H1 (cell line): ENCODE data around the gene ADAM19. TPM values are rescaled to one million over a fixed set of nuclear protein-coding genes. Genes with fewer than 3 reads are reported as not detected.

Experiments
- CTCF ChIA-PET: fragments of 300-600 bp; sonication (Branson Sonifier 250); formaldehyde crosslinking; loops from one replicate; lab custom pipeline; 2021; ENCODE audit not compliant: partially characterized antibody; lab: Charles Lee
- POLR2A ChIA-PET: fragments of 300-600 bp; sonication (Branson Sonifier 250); formaldehyde crosslinking; loops from one replicate; lab custom pipeline; 2021; ENCODE audit warnings: inconsistent platforms; ENCODE audit not compliant: partially characterized antibody; lab: Charles Lee
- DNase-seq, 2 experiments: peaks; one replicate each; pipeline versions ENCODE4 v3.0.0 to v3.0.0-alpha.2; 2010 to 2022; ENCODE audit warnings: low spot score in 2 of 2, low read depth in 1 of 2, mixed read lengths in 1 of 2
- FAIRE-seq: peaks from 2 replicates; lab custom pipeline; 2011; peaks lifted over from hg19 to GRCh38; lab: Jason Lieb, UNC
- H2AFZ ChIP-seq: 2 replicates; pipeline ENCODE4 v1.8.1; 2012; ENCODE audit warnings: low read length, inconsistent platforms
- H2AK5ac ChIP-seq: 2 replicates; pipeline ENCODE4 v1.6.1; 2013; ENCODE audit warnings: low read depth, low read length
- H2BK120ac ChIP-seq: replicated peaks from 2 replicates; pipeline ENCODE3; 2013; ENCODE audit warnings: low read depth, low read length, inconsistent platforms
- H2BK12ac ChIP-seq: 2 replicates; pipeline ENCODE4 v1.6.1; 2013; ENCODE audit warnings: low read depth, low read length
- H2BK15ac ChIP-seq: 2 replicates; pipeline ENCODE4 v1.6.1; 2013; ENCODE audit warnings: low read length
- H2BK20ac ChIP-seq: 2 replicates; pipeline ENCODE4 v1.6.1; 2013; ENCODE audit warnings: low read length
- H2BK5ac ChIP-seq: 2 replicates; pipeline ENCODE4 v1.6.1; 2013; ENCODE audit warnings: low read depth, low read length
- H3K14ac ChIP-seq: 2 replicates; pipeline ENCODE4 v1.6.1; 2013; ENCODE audit warnings: inconsistent platforms; ENCODE audit not compliant: insufficient read length
- H3K18ac ChIP-seq: 2 replicates; pipeline ENCODE4 v1.6.1; 2013; ENCODE audit warnings: low read length; ENCODE audit errors: extremely low read depth
- H3K23ac ChIP-seq: 2 replicates; pipeline ENCODE4 v1.6.1; 2013; ENCODE audit warnings: inconsistent platforms; ENCODE audit not compliant: insufficient read length
- H3K23me2 ChIP-seq: 2 replicates; pipeline ENCODE4 v1.6.1; 2013; ENCODE audit warnings: low read depth, low read length
- H3K27ac ChIP-seq: 2 replicates; pipeline ENCODE4 v1.6.1; 2011; ENCODE audit warnings: low read depth, low read length, inconsistent platforms
- H3K27me3 ChIP-seq, 4 experiments: replicated peaks in 1 of 4; 1 replicate in 1 of 4; 2 replicates in 3 of 4; pipeline versions ENCODE4 v1.6.1 to v1.8.1; 2011 to 2013; ENCODE audit warnings: low read length in 3 of 4, mild to moderate bottlenecking in 3 of 4, inconsistent platforms in 2 of 4, mixed read lengths in 2 of 4, moderate library complexity in 1 of 4; ENCODE audit not compliant: control insufficient read depth in 3 of 4, insufficient read depth in 3 of 4; ENCODE audit errors: extremely low read depth in 1 of 4
- H3K36me3 ChIP-seq, 4 experiments: 2 replicates each; pipeline versions ENCODE4 v1.6.1 to v1.8.1; 2011 to 2013; ENCODE audit warnings: mild to moderate bottlenecking in 4 of 4, low read length in 3 of 4, moderate library complexity in 2 of 4, control low read depth in 1 of 4, inconsistent platforms in 1 of 4; ENCODE audit not compliant: insufficient read depth in 4 of 4, control insufficient read depth in 2 of 4
- H3K4ac ChIP-seq: replicated peaks from 2 replicates; pipeline ENCODE3; 2013; ENCODE audit warnings: low read length, low read depth, mixed read lengths, inconsistent platforms; ENCODE audit not compliant: insufficient read length
- H3K4me1 ChIP-seq, 4 experiments: replicated peaks in 1 of 4; 1 replicate in 1 of 4; 2 replicates in 3 of 4; pipeline versions ENCODE4 v1.6.1 to v1.8.1; 2011 to 2013; ENCODE audit warnings: low read length in 3 of 4, inconsistent platforms in 2 of 4, mixed read lengths in 1 of 4; ENCODE audit not compliant: insufficient read depth in 4 of 4, control insufficient read depth in 3 of 4
- H3K4me2 ChIP-seq, 2 experiments: 2 replicates each; pipeline versions ENCODE4 v1.6.1 to v1.8.1; 2011 to 2013; ENCODE audit warnings: low read depth in 2 of 2, low read length in 2 of 2, control low read depth in 1 of 2, inconsistent platforms in 1 of 2, mild to moderate bottlenecking in 1 of 2; ENCODE audit not compliant: insufficient read depth in 1 of 2
- H3K4me3 ChIP-seq, 4 experiments: fragments of 200-600, 300-600 bp in 1 of 4; sonication (generic), shearing (Covaris generic), sonication (Bioruptor Twin) in 1 of 4; 2 replicates each; pipeline versions ENCODE4 v1.5.1 to v1.8.1; 2011 to 2016; ENCODE audit warnings: low read length in 4 of 4, low read depth in 3 of 4, control low read depth in 2 of 4, inconsistent platforms in 2 of 4, mild to moderate bottlenecking in 2 of 4, mixed read lengths in 1 of 4, moderate library complexity in 1 of 4; ENCODE audit not compliant: insufficient read depth in 2 of 4; ENCODE audit errors: extremely low read depth in 1 of 4
- H3K56ac ChIP-seq: replicated peaks from 2 replicates; pipeline ENCODE3; 2013; ENCODE audit warnings: low read depth, mild to moderate bottlenecking, mixed read lengths, low read length, inconsistent platforms; ENCODE audit not compliant: insufficient read length
- H3K79me1 ChIP-seq: 2 replicates; pipeline ENCODE4 v1.6.1; 2013; ENCODE audit warnings: low read depth, low read length, control low read depth
- H3K79me2 ChIP-seq, 2 experiments: 2 replicates each; pipeline versions ENCODE4 v1.6.1 to v1.8.1; 2012 to 2013; ENCODE audit warnings: low read length in 2 of 2, mild to moderate bottlenecking in 2 of 2, inconsistent platforms in 1 of 2; ENCODE audit not compliant: insufficient read depth in 2 of 2, control insufficient read depth in 1 of 2
- H3K9ac ChIP-seq, 4 experiments: replicated peaks in 1 of 4; 1 replicate in 1 of 4; 2 replicates in 3 of 4; pipeline versions ENCODE4 v1.6.1 to v1.8.1; 2011 to 2013; ENCODE audit warnings: low read depth in 3 of 4, low read length in 3 of 4, control low read depth in 2 of 4, mild to moderate bottlenecking in 2 of 4, moderate library complexity in 2 of 4, inconsistent platforms in 1 of 4; ENCODE audit errors: extremely low read depth in 1 of 4
- H3K9me3 ChIP-seq, 2 experiments: 2 replicates each; pipeline versions ENCODE4 v1.6.1 to v1.8.1; 2012 to 2013; ENCODE audit warnings: mild to moderate bottlenecking in 2 of 2, moderate library complexity in 2 of 2, control low read depth in 1 of 2, inconsistent platforms in 1 of 2, low read depth in 1 of 2, low read length in 1 of 2, mixed read lengths in 1 of 2; ENCODE audit not compliant: insufficient read depth in 2 of 2
- H4K20me1 ChIP-seq, 2 experiments: replicated peaks in 1 of 2; 2 replicates each; pipeline versions ENCODE3 to v1.8.1; 2011 to 2013; ENCODE audit warnings: inconsistent platforms in 2 of 2, low read length in 2 of 2, mild to moderate bottlenecking in 1 of 2; ENCODE audit not compliant: insufficient read depth in 2 of 2, control insufficient read depth in 1 of 2
- H4K5ac ChIP-seq: 2 replicates; pipeline ENCODE4 v1.6.1; 2013; ENCODE audit warnings: low read length, low read depth, mixed read lengths, inconsistent platforms; ENCODE audit not compliant: insufficient read length
- H4K8ac ChIP-seq: 2 replicates; pipeline ENCODE4 v1.8.0; 2013; ENCODE audit warnings: mild to moderate bottlenecking, moderate library complexity, low read length, inconsistent platforms; ENCODE audit not compliant: insufficient read depth; ENCODE audit errors: extremely low read depth
- H4K91ac ChIP-seq: replicated peaks from 2 replicates; pipeline ENCODE3; 2013; ENCODE audit warnings: low read length, mixed read lengths, inconsistent platforms; ENCODE audit not compliant: insufficient read length
- ASH2L ChIP-seq: fragments of 200-600, 300-600 bp; sonication (generic); IDR thresholded peaks from one replicate; pipeline ENCODE4 v1.7.1; 2017; ENCODE audit warnings: low read length
- EGR1 ChIP-seq: IDR thresholded peaks from 2 replicates; pipeline ENCODE4 v1.6.1; 2011; ENCODE audit warnings: low read depth, low read length, borderline replicate concordance
- PHF8 ChIP-seq: fragments of 200-600 bp; sonication (generic); conservative IDR thresholded peaks from 2 replicates; pipeline ENCODE4 v1.7.1; 2012; ENCODE audit warnings: low read depth, mild to moderate bottlenecking, inconsistent platforms, low read length, moderate library complexity
- POU5F1 ChIP-seq: IDR thresholded peaks from 2 replicates; pipeline ENCODE4 v1.6.1; 2011; ENCODE audit warnings: low read depth, mild to moderate bottlenecking, low read length, moderate library complexity
- SUZ12 ChIP-seq: fragments of 200-600 bp; sonication (generic); IDR thresholded peaks from 2 replicates; pipeline ENCODE4 v1.6.1; 2012; ENCODE audit warnings: mild to moderate bottlenecking, inconsistent platforms, low read length, moderate library complexity, mixed read lengths
- YY1 ChIP-seq: IDR thresholded peaks from 2 replicates; pipeline ENCODE4 v1.6.1; 2011; ENCODE audit warnings: low read depth, mild to moderate bottlenecking, low read length
- WGBS, 2 experiments: shearing (Covaris generic) in 1 of 2; methylation state at CpG; one replicate each; pipeline versions ENCODE4 v1.1.6 to v1.1.7; 2013 to 2015; ENCODE audit warnings: low lambda C conversion rate in 2 of 2, mixed read lengths in 2 of 2, inconsistent platforms in 1 of 2, low coverage in 1 of 2, missing lambda C conversion rate in 1 of 2; ENCODE audit not compliant: insufficient replicate concordance in 2 of 2, insufficient coverage in 1 of 2, insufficient read length in 1 of 2; ENCODE audit errors: extremely low coverage in 1 of 2, missing lambda C conversion rate in 1 of 2; 5-methylcytosine and 5-hydroxymethylcytosine counted together
- long read RNA-seq, 2 experiments: library from RNA in 1 of 2; library from capped mRNA in 1 of 2; stranded (forward); transcript quantifications; one replicate each; pipeline ENCODE4 v2.0.0, GENCODE V29; 2021; ENCODE audit warnings: inconsistent platforms in 1 of 2
- polyA minus RNA-seq, 3 experiments: library from RNA; depleted of rRNA, polyadenylated mRNA; stranded (reverse); fragments of >200 nt; gene quantifications; 1 replicate in 2 of 3; 2 replicates in 1 of 3; pipeline ENCODE4 v1.2.3, GENCODE V29; 2011
- polyA plus RNA-seq, 7 experiments: library from polyadenylated mRNA; depleted of rRNA in 3 of 7; stranded (reverse) in 5 of 7; unstranded in 2 of 7; fragments of >200 nt in 5 of 7; fragments of 200-250 nt in 2 of 7; gene quantifications; 1 replicate in 5 of 7; 2 replicates in 1 of 7; 4 replicates in 1 of 7; pipeline versions ENCODE4 v1.2.1 to v1.2.3, GENCODE V29; 2011 to 2013; ENCODE audit warnings: missing spikeins in 2 of 7, mixed read lengths in 2 of 7
- total RNA-seq: library from RNA; stranded (reverse); fragmentation: NEBNext Ultra II Directional; extraction: Animal tissue kit (Norgen Biotek cat#: 25700); gene quantifications from 2 replicates; pipeline ENCODE4 v1.2.1, GENCODE V29; 2021

Gene ADAM19, protein sequence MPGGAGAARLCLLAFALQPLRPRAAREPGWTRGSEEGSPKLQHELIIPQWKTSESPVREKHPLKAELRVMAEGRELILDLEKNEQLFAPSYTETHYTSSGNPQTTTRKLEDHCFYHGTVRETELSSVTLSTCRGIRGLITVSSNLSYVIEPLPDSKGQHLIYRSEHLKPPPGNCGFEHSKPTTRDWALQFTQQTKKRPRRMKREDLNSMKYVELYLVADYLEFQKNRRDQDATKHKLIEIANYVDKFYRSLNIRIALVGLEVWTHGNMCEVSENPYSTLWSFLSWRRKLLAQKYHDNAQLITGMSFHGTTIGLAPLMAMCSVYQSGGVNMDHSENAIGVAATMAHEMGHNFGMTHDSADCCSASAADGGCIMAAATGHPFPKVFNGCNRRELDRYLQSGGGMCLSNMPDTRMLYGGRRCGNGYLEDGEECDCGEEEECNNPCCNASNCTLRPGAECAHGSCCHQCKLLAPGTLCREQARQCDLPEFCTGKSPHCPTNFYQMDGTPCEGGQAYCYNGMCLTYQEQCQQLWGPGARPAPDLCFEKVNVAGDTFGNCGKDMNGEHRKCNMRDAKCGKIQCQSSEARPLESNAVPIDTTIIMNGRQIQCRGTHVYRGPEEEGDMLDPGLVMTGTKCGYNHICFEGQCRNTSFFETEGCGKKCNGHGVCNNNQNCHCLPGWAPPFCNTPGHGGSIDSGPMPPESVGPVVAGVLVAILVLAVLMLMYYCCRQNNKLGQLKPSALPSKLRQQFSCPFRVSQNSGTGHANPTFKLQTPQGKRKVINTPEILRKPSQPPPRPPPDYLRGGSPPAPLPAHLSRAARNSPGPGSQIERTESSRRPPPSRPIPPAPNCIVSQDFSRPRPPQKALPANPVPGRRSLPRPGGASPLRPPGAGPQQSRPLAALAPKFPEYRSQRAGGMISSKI
- 21.4 and 22.7 TPM in 2 replicates for total RNA-seq
- polyA plus RNA-seq (2011; rRNA removed) = 6.5 and 7.3 TPM in 2 replicates
- polyA plus RNA-seq (2011; cell fraction: cytosol; rRNA removed) = 6.6 TPM
- polyA plus RNA-seq (2011; cell fraction: nucleus; rRNA removed) = 10.7 TPM
- polyA plus RNA-seq (2012, experiment 1 of 2) = 9.5 to 11.2 TPM (median 10.2 TPM) in 4 replicates
- polyA plus RNA-seq (2012, experiment 2 of 2) = 8.5 TPM
- polyA plus RNA-seq (2013, experiment 1 of 2) = 21.0 TPM
- polyA plus RNA-seq (2013, experiment 2 of 2) = 27.5 TPM
- polyA minus RNA-seq (2011; rRNA and poly(A)+ RNA removed) = 16.3 and 19.4 TPM in 2 replicates
- 12.1 TPM for polyA minus RNA-seq (2011; cell fraction: cytosol; rRNA and poly(A)+ RNA removed)
- 9.7 TPM for polyA minus RNA-seq (2011; cell fraction: nucleus; rRNA and poly(A)+ RNA removed)
- long read RNA-seq, experiment 1, partial matches to known transcripts = 4 of 5 reads
- long read RNA-seq, experiment 1, other reads (novel, unspliced or antisense) = 1 of 5 reads
- long read RNA-seq, experiment 2 = 0 reads

DNA sequence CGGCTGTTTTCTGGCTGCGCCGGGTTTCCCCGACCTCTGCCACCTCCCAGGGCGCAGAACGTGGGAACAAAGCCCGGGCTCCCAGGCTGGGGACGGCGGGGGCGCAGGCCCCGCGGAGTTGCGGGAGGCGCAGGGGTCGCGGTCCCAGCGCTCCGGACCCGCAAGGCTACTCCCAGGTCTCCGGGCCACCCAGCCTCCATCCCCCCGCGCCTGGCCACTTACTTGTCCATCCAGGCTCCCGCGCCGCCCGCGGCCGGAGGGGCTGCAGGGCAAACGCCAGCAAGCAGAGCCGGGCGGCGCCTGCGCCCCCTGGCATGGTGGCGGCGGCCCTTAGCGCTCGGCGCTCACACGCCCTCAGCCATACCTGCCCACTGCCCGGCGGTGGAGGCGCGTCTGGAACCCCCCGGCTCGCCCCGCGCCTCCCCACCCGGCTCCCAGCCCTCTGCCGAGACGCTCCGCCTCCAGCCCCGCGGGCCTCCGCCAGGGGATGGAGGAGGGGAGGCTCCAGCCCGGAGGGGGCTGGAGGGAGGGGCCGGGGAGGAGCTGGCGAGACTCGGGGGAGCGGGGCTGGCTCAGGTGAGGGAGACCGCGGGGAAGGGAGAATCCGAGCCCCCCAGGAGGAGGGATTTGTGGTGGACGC is at the start of gene ADAM19:
TSS of gene ADAM19 (minus strand) at position 395 of the 640 bp plus-strand sequence. CDS start at position 316, 79 bp downstream.
- H2BK20ac ChIP-seq = peak within 1 kb of the TSS; percentile 36; the same call in 1 of the 2 replicates
- H3K36me3 ChIP-seq = no peaks in the 10 kb centered on the region; a peak in 1 of 8 replicates
- no peak within 1 kb of the TSS for H2BK15ac ChIP-seq
- no peaks in the 10 kb centered on the region for H3K9me3 ChIP-seq
- peak within 1 kb of the TSS; percentile 56 for H3K56ac ChIP-seq
- no peak within 1 kb of the TSS; the same call in 1 of the 2 replicates for H2BK5ac ChIP-seq
- H2BK12ac ChIP-seq = peak within 1 kb of the TSS; percentile 34; the same call in 1 of the 2 replicates
- ChIA-PET POLR2A (no interaction called here), CTCF (no interaction called here)
- H3K27ac ChIP-seq = no peak within 1 kb of the TSS
- FAIRE-seq (no peak), DNase-seq (peak; percentile 47 to 84)
- peaks cover 0 to 12% (median 7%) of the 10 kb centered on the region in 4 experiments; a peak in 5 of 7 replicates for H3K27me3 ChIP-seq
- no peak within 1 kb of the TSS for H3K4ac ChIP-seq
- H3K79me1 ChIP-seq = no peaks in the 10 kb centered on the region
- no peaks in the 10 kb centered on the region for H4K20me1 ChIP-seq
- peak within 1 kb of the TSS; percentile 94; the same call in 1 of the 2 replicates for H2AFZ ChIP-seq
- H3K18ac ChIP-seq = peak within 1 kb of the TSS; percentile 64; the same call in 1 of the 2 replicates
- 1% methylated on average over 28 of the region's 63 CpGs; no CpG with 5 or more reads in 1 of the 2 experiments for WGBS, 2 experiments
- H3K23me2 ChIP-seq = peaks cover 6% of the 10 kb centered on the region; the same call in 1 of the 2 replicates
- peaks cover 2 to 5% (median 3%) of the 10 kb centered on the region in 4 experiments; a peak in 4 of 7 replicates for H3K4me1 ChIP-seq
- H3K4me2 ChIP-seq = peak within 1 kb of the TSS; percentile 70 to 72
- no peak within 1 kb of the TSS for H2BK120ac ChIP-seq
- H3K23ac ChIP-seq = no peak within 1 kb of the TSS
- H2AK5ac ChIP-seq = no peak within 1 kb of the TSS
- no peak within 1 kb of the TSS for H4K91ac ChIP-seq
- H4K8ac ChIP-seq = peak within 1 kb of the TSS; percentile 81
- H3K14ac ChIP-seq = no peak within 1 kb of the TSS
- H3K79me2 ChIP-seq = no peaks in the 10 kb centered on the region; a peak in 1 of 4 replicates
- H3K4me3 ChIP-seq = peak within 1 kb of the TSS; percentile 56 to 78 (median 75)
- H4K5ac ChIP-seq = no peak within 1 kb of the TSS
- peak within 1 kb of the TSS; percentile 27 to 67 (median 43) for H3K9ac ChIP-seq
- TF ChIP-seq POU5F1 (no peak), EGR1 (0 out of 2 replicates have a peak, but pooled peaks have one; percentile 2), SUZ12 (no peak), ASH2L (peak; percentile 64), YY1 (0 out of 2 replicates have a peak, but pooled peaks have one; percentile 11), PHF8 (no peak; the same call in 1 of the 2 replicates)
